ENCODE results near the gene SH3GLB1. TPM values are rescaled to one million over a fixed set of nuclear protein-coding genes. Genes with fewer than 3 reads are reported as not detected.

SH3GLB1 gene
- 40.8 and 47.6 TPM in 2 replicates for total RNA-seq

DNA sequence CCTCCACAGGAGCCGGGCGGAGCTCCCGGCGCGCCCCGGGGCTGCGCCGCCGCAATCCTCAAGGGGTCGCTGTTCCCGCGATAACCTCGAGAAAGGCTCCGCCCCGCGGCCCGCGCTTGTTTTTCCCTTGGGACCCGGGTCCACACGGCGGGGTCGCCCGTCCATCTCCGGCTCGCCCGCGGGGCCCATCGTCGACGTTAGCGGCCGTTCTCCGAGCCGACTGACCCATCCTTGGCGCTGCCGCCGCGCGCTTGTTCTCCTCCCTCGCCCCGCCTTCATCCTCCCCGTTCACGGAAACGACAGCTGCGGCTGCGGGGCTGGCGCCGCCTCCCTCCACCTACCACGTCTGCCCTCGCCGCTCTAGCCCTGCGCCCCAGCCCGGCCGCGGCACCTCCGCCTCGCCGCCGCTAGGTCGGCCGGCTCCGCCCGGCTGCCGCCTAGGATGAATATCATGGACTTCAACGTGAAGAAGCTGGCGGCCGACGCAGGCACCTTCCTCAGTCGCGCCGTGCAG, at the start of gene SH3GLB1:
Gene SH3GLB1, plus strand, starts transcription at position 119 of the 514 bp plus-strand sequence. Its CDS starts 324 bp downstream, at position 443.

Other genes starting within 250 kb of the SH3GLB1 start
- gene CLCA1, start 235.6 kb upstream of the SH3GLB1 start, total RNA-seq: not detected in 2 replicates
- gene CLCA4, start 157.5 kb upstream of the SH3GLB1 start, total RNA-seq: not detected in 2 replicates
- gene SELENOF, start 209.6 kb downstream of the SH3GLB1 start, total RNA-seq: 84.4 and 110 TPM in 2 replicates
- 15.7 and 17.1 TPM in 2 replicates for gene HS2ST1, start 210.1 kb downstream of the SH3GLB1 start, total RNA-seq

Data from placental epithelial cell (primary cell).